Coronary artery (tissue), 2 donors: ENCODE data around the gene CD22.
"Not testable (repeated sequence)": the region's sequence is repeated elsewhere in the genome, so short reads cannot be mapped to it uniquely, and the experiment has no call there.

Experiments
- DNase-seq: peaks from one replicate; pipeline ENCODE4 v3.0.0-alpha.2; 2017; ENCODE audit warnings: low spot score
- H3K27ac ChIP-seq, 2 donors: fragments of 200-600 bp; sonication (generic); one replicate each; pipeline ENCODE4 v1.5.1; 2016 to 2019
- H3K4me3 ChIP-seq: fragments of 200-600 bp; sonication (generic); 2 replicates; pipeline ENCODE4 v1.5.1; 2016; ENCODE audit warnings: mild to moderate bottlenecking, moderate library complexity
- TF ChIP-seq, protein P1 (sequence below): fragments of 200-600 bp; sonication (generic); IDR thresholded peaks from one replicate; pipeline ENCODE4 v1.5.1; 2019; ENCODE audit warnings: antibody characterized with exemption

CD22 gene

DNA sequence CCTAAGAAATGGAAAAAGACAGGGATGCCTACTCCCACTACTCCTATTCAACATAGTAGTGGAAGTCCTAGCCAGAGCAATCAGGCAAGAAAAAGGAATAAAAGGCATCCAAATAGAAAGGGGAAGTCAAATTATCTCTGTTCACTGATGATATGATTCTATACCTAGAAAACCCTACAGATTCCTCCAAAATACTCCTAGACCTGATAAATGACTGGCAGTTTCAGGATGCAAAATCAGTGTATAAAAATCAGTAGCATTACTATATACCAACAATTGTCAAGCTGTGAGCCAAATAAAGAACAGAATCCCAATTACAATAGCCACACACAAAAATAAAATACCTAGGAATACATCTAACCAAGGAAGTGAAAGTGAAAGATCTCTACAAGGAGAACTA, 40.5 kb downstream of the CD22 start:
- TF ChIP-seq, protein P1, sequence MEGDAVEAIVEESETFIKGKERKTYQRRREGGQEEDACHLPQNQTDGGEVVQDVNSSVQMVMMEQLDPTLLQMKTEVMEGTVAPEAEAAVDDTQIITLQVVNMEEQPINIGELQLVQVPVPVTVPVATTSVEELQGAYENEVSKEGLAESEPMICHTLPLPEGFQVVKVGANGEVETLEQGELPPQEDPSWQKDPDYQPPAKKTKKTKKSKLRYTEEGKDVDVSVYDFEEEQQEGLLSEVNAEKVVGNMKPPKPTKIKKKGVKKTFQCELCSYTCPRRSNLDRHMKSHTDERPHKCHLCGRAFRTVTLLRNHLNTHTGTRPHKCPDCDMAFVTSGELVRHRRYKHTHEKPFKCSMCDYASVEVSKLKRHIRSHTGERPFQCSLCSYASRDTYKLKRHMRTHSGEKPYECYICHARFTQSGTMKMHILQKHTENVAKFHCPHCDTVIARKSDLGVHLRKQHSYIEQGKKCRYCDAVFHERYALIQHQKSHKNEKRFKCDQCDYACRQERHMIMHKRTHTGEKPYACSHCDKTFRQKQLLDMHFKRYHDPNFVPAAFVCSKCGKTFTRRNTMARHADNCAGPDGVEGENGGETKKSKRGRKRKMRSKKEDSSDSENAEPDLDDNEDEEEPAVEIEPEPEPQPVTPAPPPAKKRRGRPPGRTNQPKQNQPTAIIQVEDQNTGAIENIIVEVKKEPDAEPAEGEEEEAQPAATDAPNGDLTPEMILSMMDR = no peak
- H3K27ac ChIP-seq = no peak overlapping the region
- no peak for DNase-seq

DNA sequence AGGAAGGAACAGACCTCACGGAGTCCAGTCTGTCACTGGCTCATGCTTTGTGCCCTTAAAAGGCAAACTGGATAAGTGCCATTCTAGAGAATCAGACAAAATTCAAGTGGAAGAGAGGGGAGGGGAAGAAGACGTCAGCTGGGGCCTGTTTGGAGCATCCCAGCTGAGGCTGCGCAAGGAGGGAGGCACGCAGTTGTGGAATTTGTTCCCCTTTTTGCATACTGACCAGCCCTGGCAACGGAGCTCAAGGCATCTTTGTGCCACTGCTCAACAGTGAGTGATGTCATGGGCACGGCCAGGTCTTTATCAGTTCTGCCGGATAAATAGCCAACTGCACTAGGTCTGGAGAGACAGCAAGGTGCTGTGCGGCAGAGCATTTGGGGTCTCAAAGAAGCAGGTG, 41.7 kb downstream of the CD22 start, which contains the start of gene GPR42:
TSS of gene GPR42 (plus strand) at position 347 of the 400 bp plus-strand sequence. CDS start 292 bp downstream, outside the sequence.
- no peak within 1 kb of the TSS for H3K27ac ChIP-seq
- H3K4me3 ChIP-seq = no peak within 1 kb of the TSS
- DNase-seq = no peak
- TF ChIP-seq, protein P1 = no peak

More for the DNA sequence above, 40.5 kb downstream of the CD22 start:
- no peak overlapping the region for H3K4me3 ChIP-seq

DNA sequence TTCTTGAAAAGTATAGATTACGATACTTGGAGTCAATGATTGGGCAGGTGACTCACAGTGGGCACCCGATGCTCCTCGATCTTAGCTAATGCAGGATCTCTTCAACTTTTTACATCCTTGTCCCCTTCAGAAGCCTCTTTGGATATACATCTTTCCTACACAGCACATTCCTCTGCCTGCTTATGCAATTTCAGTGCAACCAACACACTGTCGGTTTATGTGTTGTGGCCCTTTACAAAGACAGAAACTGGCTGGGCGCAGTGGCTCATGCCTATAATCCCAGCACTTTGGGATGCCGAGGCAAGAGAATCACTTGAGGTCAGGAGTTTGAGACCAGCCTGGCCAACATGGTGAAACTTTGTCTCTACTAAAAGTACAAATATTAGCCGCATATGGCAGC, 44.5 kb downstream of the CD22 start:
- no peak overlapping the region for H3K27ac ChIP-seq
- TF ChIP-seq, protein P1 = no peak
- H3K4me3 ChIP-seq = no peak overlapping the region
- no peak for DNase-seq

DNA sequence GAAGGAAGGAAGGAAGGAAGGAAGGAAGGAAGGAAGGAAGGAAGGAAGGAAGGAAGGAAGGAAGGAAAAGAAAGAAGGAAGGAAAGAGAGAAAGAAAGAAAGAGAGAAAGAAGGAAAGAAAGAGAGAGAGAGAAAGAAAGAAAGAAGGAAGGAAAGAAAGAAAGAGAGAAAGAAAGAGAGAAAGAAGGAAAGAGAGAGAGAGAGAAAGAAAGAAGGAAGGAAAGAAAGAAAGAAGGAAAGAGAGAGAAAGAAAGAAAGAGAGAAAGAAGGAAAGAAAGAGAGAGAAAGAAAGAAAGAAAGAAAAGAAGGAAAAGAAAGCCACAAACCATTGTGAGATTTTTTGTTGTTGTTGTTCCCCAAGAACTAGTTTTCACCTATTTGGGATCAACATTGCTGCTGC, 45.0 kb downstream of the CD22 start:
- DNase-seq = not testable (repeated sequence)

DNA sequence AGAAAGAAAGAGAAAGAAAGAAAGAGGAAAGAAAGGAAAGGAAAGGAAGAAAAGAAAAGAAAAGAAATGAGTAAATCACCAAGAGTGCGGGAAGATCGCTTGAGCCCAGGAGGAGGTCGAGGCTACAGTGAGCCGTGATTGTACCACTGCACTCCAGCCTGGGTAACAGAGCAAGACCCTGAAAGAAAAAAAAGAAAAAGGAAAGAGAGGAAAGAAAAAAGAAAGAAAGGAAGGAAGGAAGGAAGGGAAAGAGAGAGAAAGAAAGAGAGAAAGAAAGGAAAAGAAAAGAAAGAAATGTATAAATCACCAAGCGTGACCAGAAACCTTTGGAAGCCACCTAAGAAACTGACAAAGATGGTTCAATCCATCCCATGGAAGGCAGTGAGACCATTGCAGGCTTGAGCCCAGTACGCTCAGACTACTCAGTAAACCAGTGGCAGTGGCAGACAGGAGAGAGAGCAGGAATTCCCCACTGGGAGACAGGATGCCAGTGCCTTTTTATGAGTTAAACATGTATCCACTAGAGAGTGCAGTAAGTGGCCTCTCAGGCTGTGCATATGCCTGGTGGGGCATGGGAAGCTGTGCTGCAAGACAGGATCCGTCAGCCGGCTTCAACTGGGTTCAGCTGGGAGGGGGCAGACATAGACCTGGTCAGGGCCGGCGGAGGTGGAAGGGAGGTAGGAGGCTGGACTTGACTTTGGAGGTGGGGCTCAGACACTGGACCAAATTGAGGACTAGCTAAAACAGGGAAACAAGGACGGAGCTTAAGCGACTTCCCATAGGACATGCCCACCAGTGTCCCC, 46.7 kb downstream of the CD22 start:
- no peak for DNase-seq
- no peak overlapping the region for H3K4me3 ChIP-seq
- no peak overlapping the region for H3K27ac ChIP-seq
- TF ChIP-seq, protein P1 = no peak

More for the DNA sequence above, 45.0 kb downstream of the CD22 start:
- not testable (repeated sequence) for H3K4me3 ChIP-seq, H3K27ac ChIP-seq

DNA sequence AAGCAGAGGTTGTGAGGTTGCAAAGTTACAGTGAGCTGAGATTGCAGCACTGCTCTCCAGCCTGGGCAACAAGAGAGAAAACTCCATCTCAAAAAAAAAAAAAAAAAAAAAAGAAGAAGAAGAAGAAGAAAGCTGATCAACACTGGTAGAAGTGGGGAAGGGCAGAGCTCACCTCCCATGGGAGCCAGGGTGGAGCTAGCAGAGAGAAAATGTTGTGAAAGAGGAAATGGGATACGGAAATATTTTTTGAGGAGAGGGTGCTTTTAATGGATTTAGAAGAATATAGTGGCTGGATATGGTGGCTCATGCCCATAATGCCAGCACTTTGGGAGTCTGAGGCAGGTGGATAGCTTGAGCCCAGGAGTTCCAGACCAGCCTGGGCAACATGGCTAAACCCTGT, 48.7 kb downstream of the CD22 start:
- Histone ChIP-seq H3K4me3 (no peak overlapping the region), H3K27ac (no peak overlapping the region)
- no peak for DNase-seq
- TF ChIP-seq, protein P1 = no peak

DNA sequence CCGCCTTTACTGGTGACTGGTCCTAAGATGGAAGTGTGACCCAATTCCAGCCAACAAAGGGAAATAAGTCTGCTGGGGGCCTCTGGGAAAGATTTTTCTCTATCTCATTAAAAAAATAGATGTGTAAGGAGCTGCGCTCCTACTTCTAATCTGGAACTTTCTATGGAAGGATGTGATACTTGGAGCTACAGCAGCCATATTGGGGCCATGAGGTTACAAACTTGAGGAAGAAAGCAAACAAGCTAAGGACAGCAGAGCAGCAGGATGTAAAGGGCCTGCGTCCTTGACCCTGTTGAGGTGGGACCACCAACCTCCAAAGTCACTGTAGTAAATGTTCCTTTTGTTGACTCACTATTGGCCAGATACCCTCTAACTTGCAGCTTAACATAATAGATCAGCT, 49.4 kb downstream of the CD22 start:
- no peak overlapping the region for H3K27ac ChIP-seq
- no peak overlapping the region for H3K4me3 ChIP-seq
- TF ChIP-seq, protein P1 = no peak
- no peak for DNase-seq

DNA sequence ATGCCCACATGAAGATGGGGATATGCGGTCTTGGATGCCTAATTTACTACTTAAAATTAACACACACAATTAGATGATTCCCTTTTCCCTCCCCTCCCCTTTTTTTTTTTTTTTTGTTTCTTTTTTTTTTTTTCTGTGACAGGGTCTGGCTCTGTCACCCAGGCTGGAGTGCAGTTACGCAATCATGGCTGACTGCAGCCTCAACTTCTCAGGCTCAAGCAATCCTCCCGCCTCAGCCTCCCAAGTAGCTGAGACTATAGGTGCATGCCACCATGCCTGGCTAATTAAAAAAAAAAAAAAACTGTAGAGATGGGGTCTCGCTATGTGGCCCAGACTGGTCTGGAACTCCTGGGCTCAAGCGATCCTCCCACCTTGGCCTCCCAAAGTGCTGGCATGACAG, 50.6 kb downstream of the CD22 start:
- H3K4me3 ChIP-seq, H3K27ac ChIP-seq, DNase-seq: not testable (repeated sequence)
